Measurements from ENCODE around the gene NAALADL1. TPM values are rescaled to one million over a fixed set of nuclear protein-coding genes. Genes with fewer than 3 reads are reported as not detected.
"Not testable (repeated sequence)": the region's sequence is repeated elsewhere in the genome, so short reads cannot be mapped to it uniquely, and the experiment has no call there.

Gene NAALADL1
- total RNA-seq, 1 donor from 2014 or later: not detected

DNA sequence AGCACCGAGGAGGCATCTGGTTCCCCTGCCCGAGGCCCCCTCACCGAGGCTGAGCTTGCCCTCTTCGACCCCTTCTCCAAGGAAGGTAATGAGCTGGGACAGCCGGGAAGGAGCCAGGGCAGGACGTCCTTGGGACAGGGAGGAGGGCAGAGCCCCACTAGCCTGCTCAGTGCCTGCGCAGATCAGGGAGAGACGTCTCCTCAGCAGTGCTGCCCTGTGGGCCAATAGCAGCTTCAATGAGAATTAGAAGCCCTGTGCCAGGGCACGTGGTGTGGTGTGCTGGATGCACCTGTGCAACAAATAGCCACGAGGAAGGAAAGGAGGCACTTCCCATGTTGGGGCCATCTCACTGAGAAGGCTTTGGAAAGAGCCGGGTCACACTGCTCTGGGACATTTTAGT, 22.8 kb downstream of the NAALADL1 start:
- Mint-ChIP-seq H3K27ac (ENCODE audit: unreplicated experiment) (no peak overlapping the region), H3K36me3 (ENCODE audit: low read depth) (peaks cover 2% of the 10 kb centered on the region), H3K27me3 (ENCODE audit: low read depth) (no peaks in the 10 kb centered on the region), H3K4me1 (ENCODE audit: low read depth) (peaks cover 5% of the 10 kb centered on the region), H3K9me3 (ENCODE audit: low read depth) (no peaks in the 10 kb centered on the region), H3K4me3 (ENCODE audit: unreplicated experiment) (no peak overlapping the region)
- TF ChIP-seq, protein P1, sequence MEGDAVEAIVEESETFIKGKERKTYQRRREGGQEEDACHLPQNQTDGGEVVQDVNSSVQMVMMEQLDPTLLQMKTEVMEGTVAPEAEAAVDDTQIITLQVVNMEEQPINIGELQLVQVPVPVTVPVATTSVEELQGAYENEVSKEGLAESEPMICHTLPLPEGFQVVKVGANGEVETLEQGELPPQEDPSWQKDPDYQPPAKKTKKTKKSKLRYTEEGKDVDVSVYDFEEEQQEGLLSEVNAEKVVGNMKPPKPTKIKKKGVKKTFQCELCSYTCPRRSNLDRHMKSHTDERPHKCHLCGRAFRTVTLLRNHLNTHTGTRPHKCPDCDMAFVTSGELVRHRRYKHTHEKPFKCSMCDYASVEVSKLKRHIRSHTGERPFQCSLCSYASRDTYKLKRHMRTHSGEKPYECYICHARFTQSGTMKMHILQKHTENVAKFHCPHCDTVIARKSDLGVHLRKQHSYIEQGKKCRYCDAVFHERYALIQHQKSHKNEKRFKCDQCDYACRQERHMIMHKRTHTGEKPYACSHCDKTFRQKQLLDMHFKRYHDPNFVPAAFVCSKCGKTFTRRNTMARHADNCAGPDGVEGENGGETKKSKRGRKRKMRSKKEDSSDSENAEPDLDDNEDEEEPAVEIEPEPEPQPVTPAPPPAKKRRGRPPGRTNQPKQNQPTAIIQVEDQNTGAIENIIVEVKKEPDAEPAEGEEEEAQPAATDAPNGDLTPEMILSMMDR (IDR thresholded peaks at IDR 0.05): no peak
- no peak for DNase-seq (ENCODE audit: low spot score)

DNA sequence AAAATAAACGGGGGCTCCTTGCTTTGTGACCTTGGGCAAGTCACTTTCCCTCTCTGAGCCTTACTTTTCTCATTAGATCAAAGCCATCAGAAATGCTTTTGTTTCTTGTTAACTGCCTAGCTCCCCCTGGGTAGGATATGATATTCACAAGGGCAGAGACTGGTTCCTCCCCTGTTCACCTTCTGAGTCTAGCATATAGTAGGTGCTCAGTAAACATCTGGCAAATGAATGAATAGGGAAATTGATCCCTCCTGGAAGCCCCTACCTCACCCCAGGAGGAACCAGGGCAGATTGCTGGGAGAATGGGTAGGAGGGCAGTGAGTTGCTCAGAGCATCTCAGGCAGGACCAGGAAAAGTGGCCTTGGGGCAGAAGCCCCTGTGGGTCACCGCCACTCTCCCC, 23.9 kb downstream of the NAALADL1 start:
- DNase-seq (ENCODE audit: low spot score): no peak
- no peaks in the 10 kb centered on the region for H3K9me3 Mint-ChIP-seq (ENCODE audit: low read depth)
- TF ChIP-seq, protein P1 (IDR thresholded peaks at IDR 0.05): no peak
- no peak overlapping the region for H3K27ac Mint-ChIP-seq (ENCODE audit: unreplicated experiment)
- H3K36me3 Mint-ChIP-seq (ENCODE audit: low read depth): peaks cover 2% of the 10 kb centered on the region
- no peak overlapping the region for H3K4me3 Mint-ChIP-seq (ENCODE audit: unreplicated experiment)
- H3K4me1 Mint-ChIP-seq (ENCODE audit: low read depth): peaks cover 4% of the 10 kb centered on the region
- H3K27me3 Mint-ChIP-seq (ENCODE audit: low read depth): no peaks in the 10 kb centered on the region

DNA sequence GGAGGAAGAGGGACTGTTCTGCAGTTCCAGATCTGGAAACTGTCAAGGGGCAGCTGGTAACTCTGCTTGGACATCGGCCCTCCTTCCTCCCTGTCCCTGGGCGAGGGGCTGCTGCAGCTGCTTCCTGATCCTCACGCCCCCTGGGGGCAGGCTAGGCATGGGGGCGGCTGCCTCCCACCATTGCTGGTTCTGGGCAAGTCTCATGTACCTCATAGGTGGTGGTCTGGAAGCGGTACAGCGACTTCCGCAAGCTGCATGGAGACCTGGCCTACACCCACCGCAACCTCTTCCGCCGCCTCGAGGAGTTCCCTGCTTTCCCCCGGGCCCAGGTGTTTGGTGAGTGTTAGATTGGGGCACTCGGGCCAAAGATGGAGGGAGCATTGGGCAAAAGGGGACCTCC, 26.1 kb downstream of the NAALADL1 start:
- no peak overlapping the region for H3K4me3 Mint-ChIP-seq (ENCODE audit: unreplicated experiment)
- peaks cover 14% of the 10 kb centered on the region for H3K4me1 Mint-ChIP-seq (ENCODE audit: low read depth)
- TF ChIP-seq, protein P1 (IDR thresholded peaks at IDR 0.05): no peak
- H3K27me3 Mint-ChIP-seq (ENCODE audit: low read depth): no peaks in the 10 kb centered on the region
- DNase-seq (ENCODE audit: low spot score): no peak
- H3K27ac Mint-ChIP-seq (ENCODE audit: unreplicated experiment): no peak overlapping the region
- H3K36me3 Mint-ChIP-seq (ENCODE audit: low read depth): peaks cover 2% of the 10 kb centered on the region
- no peaks in the 10 kb centered on the region for H3K9me3 Mint-ChIP-seq (ENCODE audit: low read depth)

GRCh38 chr11:65027213-65028067, 30.9 kb downstream of the NAALADL1 start, which contains the start of gene SNX15:
SNX15 (plus strand) TSS chr11:65027439; CDS start chr11:65027538, 99 bp downstream.
- Mint-ChIP-seq H3K9me3 (ENCODE audit: low read depth) (no peaks in the 10 kb centered on the region), H3K27me3 (ENCODE audit: low read depth) (no peaks in the 10 kb centered on the region), H3K4me3 (ENCODE audit: unreplicated experiment) (peak within 1 kb of the TSS; percentile 79), H3K27ac (ENCODE audit: unreplicated experiment) (peak within 1 kb of the TSS; percentile 87), H3K36me3 (ENCODE audit: low read depth) (no peaks in the 10 kb centered on the region), H3K4me1 (ENCODE audit: low read depth) (peaks cover 15% of the 10 kb centered on the region)
- TF ChIP-seq, protein P1 (IDR thresholded peaks at IDR 0.05): peak; percentile 94
- DNase-seq (ENCODE audit: low spot score): peak; percentile 97

DNA sequence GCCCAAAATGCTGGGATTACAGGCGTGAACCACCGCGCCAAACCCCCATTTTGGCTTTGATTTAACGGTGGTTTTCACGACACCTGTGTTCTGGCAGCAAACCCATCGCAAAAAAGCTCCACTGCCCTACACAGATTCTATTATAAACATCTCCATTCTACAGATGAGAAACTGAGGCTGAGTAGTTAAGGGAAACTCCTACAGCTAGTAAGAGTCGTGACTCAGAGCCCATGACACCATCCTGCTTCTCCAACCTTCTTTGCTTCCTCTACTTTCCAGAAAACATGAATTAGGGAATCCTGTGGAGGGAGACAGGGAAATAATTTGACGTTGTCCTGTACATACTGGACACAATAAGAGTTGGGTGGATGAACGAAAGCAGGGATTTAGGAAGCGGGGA, 31.5 kb downstream of the NAALADL1 start:
- H3K27me3 Mint-ChIP-seq (ENCODE audit: low read depth): no peaks in the 10 kb centered on the region
- H3K4me1 Mint-ChIP-seq (ENCODE audit: low read depth): peaks cover 15% of the 10 kb centered on the region
- H3K27ac Mint-ChIP-seq (ENCODE audit: unreplicated experiment): peak overlapping the region; percentile 87
- H3K4me3 Mint-ChIP-seq (ENCODE audit: unreplicated experiment): peak overlapping the region; percentile 79
- TF ChIP-seq, protein P1 (IDR thresholded peaks at IDR 0.05): no peak
- H3K36me3 Mint-ChIP-seq (ENCODE audit: low read depth): peaks cover 3% of the 10 kb centered on the region
- H3K9me3 Mint-ChIP-seq (ENCODE audit: low read depth): no peaks in the 10 kb centered on the region
- DNase-seq (ENCODE audit: low spot score): no peak

DNA sequence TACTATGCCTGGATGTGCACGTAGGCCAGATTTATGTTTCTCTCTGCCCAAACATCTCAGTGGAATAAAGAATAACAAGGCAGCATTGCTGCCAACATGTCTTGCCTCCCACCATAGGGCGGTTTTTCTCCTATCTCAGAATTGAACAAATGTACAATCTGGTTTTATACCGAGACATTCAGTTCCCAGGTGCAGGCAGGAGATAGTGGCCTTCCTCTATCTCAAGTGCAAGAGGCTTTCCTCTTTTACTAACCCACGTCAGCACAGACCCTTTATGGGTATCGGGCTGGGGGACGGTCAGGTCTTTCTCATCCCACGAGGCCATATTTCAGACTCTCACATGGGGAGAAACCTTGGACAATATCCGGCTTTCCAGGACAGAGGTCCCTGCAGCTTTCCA, 34.9 kb downstream of the NAALADL1 start:
- not testable (repeated sequence) for DNase-seq (ENCODE audit: low spot score); H3K36me3 Mint-ChIP-seq (ENCODE audit: low read depth); H3K9me3 Mint-ChIP-seq (ENCODE audit: low read depth); H3K27ac Mint-ChIP-seq (ENCODE audit: unreplicated experiment); H3K27me3 Mint-ChIP-seq (ENCODE audit: low read depth); H3K4me3 Mint-ChIP-seq (ENCODE audit: unreplicated experiment)
- peaks cover 12% of the 10 kb centered on the region for H3K4me1 Mint-ChIP-seq (ENCODE audit: low read depth)

Data from chondrocyte (in vitro differentiated cells).